A172 (cell line): Measurements from ENCODE around the gene BOD1L1. TPM values are rescaled to one million over a fixed set of nuclear protein-coding genes. Genes with fewer than 3 reads are reported as not detected.

ENCODE experiments used
- DNase-seq: peaks from one replicate; pipeline ENCODE4 v3.0.0-alpha.2; 2015; ENCODE audit warnings: low spot score
- total RNA-seq: library from RNA; depleted of rRNA; stranded (reverse); fragments of >200 nt; shearing (Covaris generic); gene quantifications from 2 replicates; pipeline ENCODE4 v1.2.3, GENCODE V29; 2014

BOD1L1 gene
- total RNA-seq, 1 experiment from 2014 or later: 13.3 TPM

GRCh38 chr4:13626492-13627177 is 890 bp downstream of the BOD1L1 start:
- DNase-seq: no peak

DNA sequence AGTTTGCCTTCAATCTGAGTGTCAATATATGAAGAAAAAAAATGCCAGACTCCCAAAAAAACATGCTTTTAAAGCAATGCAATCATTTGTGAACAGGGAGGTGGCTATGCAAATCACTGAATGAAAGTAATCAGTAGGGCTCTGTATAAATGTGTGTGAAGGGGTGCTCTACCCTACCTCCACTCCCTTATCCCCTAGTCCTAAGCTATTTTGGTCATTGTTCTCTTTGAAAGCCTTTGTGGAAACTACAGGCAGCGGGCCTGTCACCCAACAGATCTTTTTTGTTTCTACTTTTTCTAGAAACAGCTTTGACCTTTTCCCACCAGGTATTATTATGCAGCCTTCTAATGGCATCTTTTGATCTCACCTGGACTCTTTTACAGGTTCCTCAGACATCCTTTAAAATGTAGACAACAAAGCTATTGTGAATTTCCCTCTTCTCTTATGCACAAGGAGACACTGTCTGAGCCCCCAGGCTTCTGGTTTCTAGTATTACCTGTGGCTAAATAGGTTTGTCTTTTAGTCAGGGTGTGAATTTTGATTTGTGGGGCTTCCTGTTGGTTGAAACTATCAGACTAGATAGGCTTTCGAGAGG is 9.2 kb downstream of the BOD1L1 start:
- no peak for DNase-seq

DNA sequence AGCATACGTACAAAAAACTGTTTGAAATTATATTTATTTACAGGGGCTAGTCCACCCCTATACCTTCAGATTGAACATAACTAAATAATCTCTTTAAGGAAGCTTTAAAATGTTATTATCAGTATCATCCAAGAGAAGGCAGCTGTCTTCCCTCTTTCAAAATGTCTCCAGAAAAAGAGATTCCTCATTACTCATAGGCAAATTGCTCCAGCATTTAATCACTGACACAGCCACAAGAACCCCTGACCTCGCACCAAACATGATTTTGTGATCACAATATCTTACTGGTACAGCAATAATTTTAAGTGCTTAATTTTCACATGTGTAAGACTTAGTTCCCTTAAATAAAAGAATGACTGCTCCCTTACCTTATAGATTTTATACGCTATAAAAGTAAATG is 9.7 kb downstream of the BOD1L1 start:
- DNase-seq: no peak

DNA sequence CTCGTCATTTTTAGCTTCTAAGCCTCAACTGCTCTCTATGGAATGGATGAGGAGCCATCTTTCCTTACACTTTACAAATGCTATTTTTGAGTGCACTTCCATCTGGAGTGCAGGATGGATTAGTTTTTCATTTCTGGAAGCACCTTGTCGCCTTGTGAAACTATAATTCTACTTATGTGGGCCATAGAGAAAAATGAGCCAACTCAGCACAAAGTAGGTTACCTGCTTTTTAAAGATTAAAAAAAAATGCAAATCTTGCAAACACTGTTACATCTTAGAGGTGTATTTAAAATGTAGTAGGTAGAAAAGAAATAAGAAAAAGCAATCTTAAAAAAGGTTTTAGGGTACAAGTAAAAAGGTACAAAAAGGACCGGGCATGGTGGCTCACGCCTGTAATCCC is 10.9 kb downstream of the BOD1L1 start:
- no peak for DNase-seq

- no peak for DNase-seq
Observed at GRCh38 chr4:13615161-13615560, 12.4 kb downstream of the BOD1L1 start.

DNA sequence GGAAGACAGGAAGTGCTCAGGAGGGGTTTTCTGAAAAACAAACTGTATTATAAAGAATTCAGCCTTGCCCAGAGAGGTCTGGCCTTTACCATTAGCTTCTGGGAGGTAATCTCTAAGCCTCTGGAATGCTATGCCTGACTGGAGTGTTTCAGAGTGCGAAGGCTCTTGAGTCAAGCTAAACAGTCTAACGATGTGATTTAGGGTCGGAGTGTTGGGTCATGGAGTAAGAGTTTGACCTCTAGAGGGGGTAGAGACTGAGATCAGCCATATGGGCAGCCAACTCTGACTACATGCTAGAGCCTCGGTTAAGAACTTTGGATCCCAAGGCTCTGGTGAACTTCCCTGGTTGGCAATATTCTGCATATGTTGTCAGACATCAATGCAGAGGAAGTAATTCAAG is 15.0 kb downstream of the BOD1L1 start:
- DNase-seq: no peak

- DNase-seq: no peak
Observed at GRCh38 chr4:13611283-13611842, 16.2 kb downstream of the BOD1L1 start.

GRCh38 chr4:13605330-13605729 is 22.2 kb downstream of the BOD1L1 start:
- no peak for DNase-seq

DNA sequence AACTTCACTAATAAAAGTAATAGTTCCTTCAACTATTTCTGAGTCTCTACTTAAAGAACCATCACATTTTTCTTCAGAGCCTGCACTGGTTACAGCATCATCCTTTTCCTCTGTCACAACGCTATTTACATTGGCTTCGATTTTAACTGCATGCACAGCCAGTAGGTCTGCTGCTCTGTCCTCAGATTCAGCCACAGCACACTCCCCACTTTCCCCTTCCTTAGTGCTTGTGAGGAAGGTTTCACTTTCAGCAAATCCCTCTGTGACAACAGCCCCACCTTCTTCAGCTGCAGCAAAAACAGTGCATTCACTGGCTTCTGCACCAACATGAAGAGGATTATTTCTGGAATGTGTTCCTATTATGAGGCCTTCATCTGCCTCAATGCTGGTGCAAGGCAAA is 25.7 kb downstream of the BOD1L1 start:
- no peak for DNase-seq

- no peak for DNase-seq
Observed at GRCh38 chr4:13601048-13601447, 26.5 kb downstream of the BOD1L1 start.

GRCh38 chr4:13599159-13599558 is 28.4 kb downstream of the BOD1L1 start:
- DNase-seq: no peak

GRCh38 chr4:13597604-13598003 is 29.9 kb downstream of the BOD1L1 start:
- no peak for DNase-seq

- no peak for DNase-seq
Observed at GRCh38 chr4:13597141-13597540, 30.4 kb downstream of the BOD1L1 start.

- no peak for DNase-seq
Observed at GRCh38 chr4:13592220-13592619, 35.3 kb downstream of the BOD1L1 start.

GRCh38 chr4:13590766-13591165 is 36.8 kb downstream of the BOD1L1 start:
- DNase-seq: no peak

GRCh38 chr4:13588954-13589353 is 38.6 kb downstream of the BOD1L1 start:
- DNase-seq: no peak

DNA sequence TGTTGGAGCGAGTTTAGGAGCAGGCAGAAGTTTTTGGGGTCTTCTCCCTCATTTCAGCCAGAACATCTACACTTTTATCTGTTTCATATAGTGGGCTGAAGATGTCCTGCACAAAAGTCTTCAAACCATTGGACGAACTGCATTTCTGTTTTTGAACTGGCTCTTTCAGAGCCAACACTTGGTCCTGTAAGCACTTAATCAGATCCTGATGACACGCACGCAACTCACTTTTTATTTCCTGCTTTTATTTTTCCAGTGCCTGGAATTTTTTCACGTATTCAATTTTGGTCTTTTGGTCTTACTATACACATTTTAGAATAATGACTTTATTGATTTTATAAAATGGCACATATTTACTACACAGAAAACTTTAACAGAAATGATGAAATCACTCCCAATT is 43.0 kb downstream of the BOD1L1 start:
- no peak for DNase-seq

GRCh38 chr4:13580036-13580435 is 47.5 kb downstream of the BOD1L1 start:
- DNase-seq: no peak

GRCh38 chr4:13577660-13578059 is 49.9 kb downstream of the BOD1L1 start:
- no peak for DNase-seq

DNA sequence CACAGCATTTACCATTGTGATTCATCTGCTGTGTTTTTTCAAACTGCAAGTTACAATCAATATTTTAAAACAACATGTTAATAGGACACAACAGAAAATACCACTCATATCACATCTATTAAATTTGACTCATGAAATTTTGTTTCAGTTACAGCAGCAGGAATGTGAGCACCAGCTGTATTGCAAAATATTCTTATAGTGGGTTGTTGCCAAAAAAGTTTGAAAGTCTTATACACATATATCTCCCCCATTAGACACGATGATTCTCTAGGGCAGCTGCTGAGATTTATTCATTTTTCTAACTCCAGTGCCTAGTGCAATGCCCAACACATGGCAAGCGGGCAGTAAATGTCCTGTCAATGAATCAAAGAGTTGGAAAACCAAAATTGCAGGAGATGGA is 56.6 kb downstream of the BOD1L1 start:
- DNase-seq: no peak

DNA sequence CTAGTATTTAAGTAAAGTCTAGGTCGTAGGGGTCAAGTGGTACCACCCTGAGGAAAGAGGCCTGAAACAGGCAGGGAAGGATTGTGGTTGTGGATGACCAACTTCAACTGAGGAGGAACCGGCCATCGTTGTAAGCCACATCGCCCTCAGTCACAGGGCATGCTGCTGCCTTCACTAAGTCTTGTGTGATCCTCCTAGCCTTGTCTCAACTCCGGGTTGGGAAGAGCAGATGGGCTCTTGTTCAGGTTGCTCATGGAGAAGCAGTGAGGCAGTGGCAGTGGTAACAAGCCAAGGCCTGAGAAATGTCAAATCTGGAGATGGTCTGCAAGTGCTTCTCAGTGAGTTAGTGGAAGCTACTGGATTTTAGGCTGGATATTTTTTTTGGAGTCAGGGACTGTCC is 60.4 kb downstream of the BOD1L1 start:
- DNase-seq: no peak

- no peak for DNase-seq
Observed at GRCh38 chr4:13562876-13563275, 64.6 kb downstream of the BOD1L1 start.

- no peak for DNase-seq
Observed at GRCh38 chr4:13561673-13562072, 65.9 kb downstream of the BOD1L1 start.

DNA sequence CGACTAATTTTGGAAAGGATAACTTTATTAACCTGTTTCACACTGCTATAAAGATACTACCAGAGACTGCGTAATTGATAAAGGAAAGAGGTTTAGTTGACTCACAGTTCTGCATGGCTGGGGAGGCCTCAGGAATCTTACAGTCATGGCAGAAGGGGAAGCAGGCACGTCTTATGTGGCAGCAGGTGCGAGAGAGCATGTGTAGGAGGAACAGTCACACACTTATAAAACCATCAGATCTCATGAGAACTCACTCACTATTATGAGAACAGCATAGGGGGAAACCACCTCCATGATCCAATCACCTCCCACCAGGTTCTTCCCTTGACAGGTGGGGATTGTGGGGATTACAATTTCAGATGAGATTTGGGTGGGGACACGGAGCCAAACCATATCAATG is 67.4 kb downstream of the BOD1L1 start:
- peak; percentile 9 for DNase-seq
